NCI-H2227 (cell line): ENCODE measurements around the gene AGER.
"Not testable (repeated sequence)": the region's sequence is repeated elsewhere in the genome, so short reads cannot be mapped to it uniquely, and the experiment has no call there.

Experiments used
- DNase-seq: peaks from one replicate; lab custom pipeline; 2025; ENCODE audit not compliant: unreplicated experiment; lab: John Stamatoyannopoulos, UW

The AGER gene

GRCh38 chr6:32184084-32184640 lies at the start of gene AGER:
AGER (minus strand) TSS chr6:32184253; CDS start chr6:32184222, 31 bp downstream.
- DNase-seq, result no peak

DNA sequence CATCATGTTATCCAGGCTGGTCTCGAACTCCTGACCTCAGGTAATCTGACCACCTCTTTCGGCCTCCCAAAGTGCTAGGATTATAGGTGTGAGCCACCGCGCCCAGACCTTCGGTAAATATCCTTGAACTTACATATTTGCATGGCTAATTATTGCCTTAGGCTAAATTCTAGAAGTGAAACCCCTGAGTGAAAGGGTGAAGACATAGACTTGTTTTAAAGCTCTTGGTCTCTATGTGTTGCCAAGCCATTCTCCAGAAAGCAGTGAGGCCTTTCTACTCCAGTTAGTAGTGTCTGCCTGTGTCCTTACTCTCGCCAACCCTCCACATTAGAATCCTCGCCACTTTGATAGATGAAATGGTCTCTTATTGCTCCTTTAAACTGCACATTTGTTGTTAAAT lies 42.4 kb upstream of the AGER start:
- DNase-seq, result no peak

DNA sequence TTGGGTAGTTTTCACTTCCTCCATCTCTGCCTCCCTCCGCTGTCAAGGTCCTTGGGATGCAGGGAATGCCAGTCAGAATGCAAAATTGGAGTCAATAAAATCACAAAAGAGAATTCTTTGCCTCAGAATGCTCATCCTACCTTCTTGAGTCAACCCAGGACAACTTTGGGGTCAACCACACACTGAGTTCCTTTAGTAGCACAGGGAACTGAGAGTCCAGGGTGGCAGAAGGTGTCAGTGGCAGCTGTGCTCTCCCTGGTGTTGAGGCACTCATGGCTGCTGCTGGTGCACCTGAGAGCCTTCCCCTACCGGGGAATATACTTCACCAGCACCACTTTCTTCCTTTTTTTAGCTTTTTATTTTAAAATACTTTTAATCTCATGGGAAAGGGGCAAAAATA lies 40.6 kb upstream of the AGER start:
- no peak for DNase-seq

- DNase-seq, result no peak
Measured at GRCh38 chr6:32223258-32224235, 39.5 kb upstream of the AGER start, which contains the start of gene NOTCH4. NOTCH4 (minus strand) TSS chr6:32224067; CDS start chr6:32223928, 139 bp downstream.

- no peak for DNase-seq
Measured at GRCh38 chr6:32222333-32223230, 38.5 kb upstream of the AGER start.

DNA sequence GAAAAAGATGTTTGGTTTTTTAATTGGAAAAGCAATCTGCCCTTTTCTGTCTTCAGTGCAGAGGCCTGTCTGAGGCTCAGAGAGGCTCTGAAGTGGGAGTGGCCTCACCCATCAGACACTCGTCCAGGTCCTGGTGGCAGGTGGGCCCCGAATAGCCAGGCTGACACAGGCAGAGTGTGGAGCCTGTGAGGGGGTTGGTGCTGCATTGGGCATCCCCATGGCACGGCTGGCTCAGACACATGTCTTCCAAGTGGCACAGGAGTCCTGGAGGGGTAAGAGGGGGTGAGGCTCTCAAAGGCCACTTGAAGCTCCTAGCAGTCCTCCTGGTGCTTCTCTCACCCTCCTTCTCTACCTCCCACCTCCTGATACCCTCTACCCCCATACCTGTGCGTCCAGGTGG lies 36.0 kb upstream of the AGER start:
- DNase-seq, result no peak

GRCh38 chr6:32218167-32218566 lies 34.1 kb upstream of the AGER start:
- no peak for DNase-seq

- DNase-seq, result no peak
Measured at GRCh38 chr6:32216998-32217397, 32.9 kb upstream of the AGER start.

DNA sequence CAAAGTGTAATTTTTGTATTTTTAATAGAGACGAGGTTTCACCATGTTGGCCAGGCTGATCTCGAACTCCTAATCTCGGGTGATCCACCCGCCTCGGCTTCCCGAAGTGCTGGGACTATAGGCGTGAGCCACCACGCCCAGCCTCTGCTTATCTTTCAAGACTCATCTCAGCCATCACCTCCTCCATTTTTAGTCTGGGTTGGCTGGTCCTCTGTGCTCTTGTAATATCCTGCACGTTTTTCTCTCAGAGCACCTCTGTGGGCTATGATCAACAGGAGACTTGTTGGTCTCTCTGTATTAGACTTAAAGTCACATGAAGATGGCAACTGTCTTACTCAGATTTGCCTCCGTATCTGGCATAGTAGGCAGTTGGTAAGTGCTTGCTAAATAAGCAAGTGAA lies 32.2 kb upstream of the AGER start:
- DNase-seq, result no peak

DNA sequence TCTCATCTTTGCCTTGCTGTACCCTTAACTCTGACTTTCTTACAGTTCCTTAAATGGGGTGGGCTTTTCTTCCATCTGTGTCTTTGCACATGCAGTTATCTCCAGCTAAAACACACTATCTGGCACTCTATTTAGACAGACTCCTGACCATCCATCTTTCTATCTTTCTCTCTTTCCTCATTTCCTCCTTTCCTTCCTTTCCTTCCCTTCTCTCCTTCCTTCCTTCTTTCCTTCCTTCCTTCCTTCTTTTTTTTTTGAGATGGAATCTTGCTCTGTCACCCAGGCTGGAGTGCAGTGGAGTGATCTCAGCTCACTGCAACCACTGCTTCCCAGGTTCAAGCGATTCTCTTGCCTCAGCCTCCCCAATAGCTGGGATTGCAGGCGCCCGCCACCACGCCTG lies 31.6 kb upstream of the AGER start:
- DNase-seq, result no peak

DNA sequence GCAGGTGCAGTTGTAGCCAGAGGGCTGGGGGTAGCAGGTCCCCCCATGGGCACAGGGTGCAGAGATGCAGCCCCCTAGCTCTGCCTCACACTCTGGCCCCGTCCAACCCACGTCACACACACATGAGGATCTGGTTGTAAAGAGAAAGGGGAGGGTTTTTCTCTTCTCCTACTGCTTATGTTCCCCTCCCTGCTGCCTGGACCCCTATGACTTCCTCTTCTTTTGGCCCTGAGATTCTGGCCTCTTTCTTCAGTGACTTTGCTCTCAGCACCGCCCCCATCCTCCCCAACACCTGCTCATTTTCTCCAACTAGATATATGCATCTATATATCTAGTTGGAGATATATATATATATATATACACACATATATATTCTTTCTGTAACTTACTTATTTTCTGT lies 30.1 kb upstream of the AGER start:
- no peak for DNase-seq

DNA sequence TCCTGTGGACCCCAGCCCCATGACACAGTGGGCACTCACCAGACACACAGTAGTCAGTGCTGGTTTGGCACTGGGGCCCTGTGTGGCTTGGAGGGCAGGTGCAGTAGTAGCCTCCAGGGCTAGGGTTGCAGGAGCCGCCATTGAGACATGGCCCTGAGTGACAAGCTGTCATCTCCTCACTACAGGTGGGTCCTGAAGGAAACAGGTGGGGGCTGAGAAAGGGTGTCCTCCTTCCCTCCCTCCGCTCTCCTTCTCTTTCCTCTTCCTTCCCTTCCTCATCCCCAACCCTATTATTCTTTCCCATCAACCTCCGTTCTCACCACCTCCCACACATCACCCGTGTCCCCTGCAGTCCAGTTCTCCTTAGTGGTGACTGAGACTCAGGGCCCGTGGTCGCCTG lies 29.6 kb upstream of the AGER start:
- DNase-seq, result no peak

DNA sequence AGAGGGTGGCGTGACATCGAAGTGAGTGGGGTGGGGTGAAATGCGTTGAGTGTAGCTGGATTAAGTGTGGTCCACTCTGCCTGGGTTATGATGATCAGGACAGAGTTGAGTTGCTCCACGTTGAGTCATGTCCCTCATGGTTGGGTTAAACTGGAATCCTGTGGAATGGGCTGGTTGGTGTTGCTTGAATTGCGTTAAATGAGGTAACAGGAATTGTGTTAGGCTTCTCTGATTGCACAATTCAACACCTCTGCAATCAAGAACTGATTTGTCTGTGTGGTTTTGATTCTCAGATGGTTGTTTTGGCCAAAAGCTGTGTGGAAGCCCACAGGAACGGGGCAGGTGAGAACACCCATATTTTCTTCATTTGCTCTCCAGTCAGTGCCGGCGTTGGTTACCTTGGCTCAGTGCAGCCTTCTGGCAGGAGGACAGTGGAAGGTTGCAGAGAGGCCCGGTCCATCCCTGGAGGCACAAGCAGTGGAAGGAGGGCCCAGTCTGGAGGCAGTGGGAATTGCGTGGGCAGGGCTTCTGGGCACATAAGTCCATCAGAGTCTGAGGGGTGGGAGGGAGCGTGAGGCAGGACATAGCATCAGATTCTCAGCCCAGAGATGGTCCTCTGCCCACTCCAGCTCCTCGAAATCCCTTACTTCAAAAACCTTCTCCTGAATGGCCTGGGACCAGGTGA lies 28.2 kb upstream of the AGER start:
- no peak for DNase-seq

DNA sequence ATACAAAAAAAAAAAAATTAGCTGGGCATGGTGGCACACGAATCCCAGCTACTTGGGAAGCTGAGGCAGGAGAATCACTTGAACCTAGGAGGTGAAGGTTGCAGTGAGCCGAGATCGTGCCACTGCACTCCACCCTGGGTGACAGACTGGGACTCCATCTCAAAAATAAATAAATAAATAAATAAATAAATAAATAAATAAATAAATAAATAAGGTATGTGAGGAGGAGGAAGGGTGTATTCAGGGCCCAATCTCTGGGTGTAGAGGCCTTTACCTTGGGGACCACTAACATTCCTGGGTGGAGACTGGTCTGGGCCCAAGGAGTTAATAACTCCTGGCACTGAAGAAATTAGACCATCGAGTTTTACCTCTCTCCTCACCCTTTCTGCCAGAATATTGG lies 27.4 kb upstream of the AGER start:
- not testable (repeated sequence) for DNase-seq

GRCh38 chr6:32210191-32210601 lies 26.1 kb upstream of the AGER start:
- DNase-seq, result no peak

DNA sequence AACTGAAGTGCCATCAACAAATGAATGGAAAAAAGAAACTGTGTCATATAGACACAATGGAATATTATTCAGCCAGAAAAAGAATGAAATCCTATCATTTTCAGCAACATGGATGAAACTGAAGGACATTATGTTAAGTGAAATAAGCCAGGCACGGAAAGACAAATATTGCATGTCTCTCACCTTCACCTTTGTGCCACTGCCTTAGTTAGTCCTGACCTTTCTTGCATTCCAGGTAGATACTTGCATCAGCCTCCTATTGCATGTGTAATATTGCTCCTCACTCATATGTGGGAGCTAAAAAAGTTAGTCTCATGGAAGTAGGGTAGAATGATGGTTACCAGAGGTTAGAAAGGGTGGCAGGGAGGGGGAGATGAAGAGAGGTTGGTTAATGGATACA lies 24.9 kb upstream of the AGER start:
- no peak for DNase-seq

DNA sequence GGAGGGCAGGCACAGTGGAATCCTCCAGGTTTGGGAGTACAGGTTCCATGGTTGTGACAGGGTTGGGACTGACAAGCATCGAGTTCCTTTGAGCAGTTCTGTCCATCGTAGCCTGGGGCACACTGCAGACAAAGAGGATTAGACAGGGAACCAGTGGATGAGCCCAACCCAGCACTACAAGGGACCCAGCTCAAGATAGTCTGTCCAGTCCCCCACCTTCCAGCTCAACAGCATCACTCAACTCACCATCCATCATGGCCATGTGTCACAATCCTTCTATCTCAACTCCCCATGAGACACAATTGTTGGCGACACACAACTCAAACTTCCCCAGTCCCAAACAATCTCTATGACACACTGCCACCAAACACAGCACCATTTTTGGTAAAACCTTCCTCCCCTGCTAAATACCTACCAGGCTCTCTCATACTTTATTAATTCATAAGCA lies 20.2 kb upstream of the AGER start:
- DNase-seq, result no peak

DNA sequence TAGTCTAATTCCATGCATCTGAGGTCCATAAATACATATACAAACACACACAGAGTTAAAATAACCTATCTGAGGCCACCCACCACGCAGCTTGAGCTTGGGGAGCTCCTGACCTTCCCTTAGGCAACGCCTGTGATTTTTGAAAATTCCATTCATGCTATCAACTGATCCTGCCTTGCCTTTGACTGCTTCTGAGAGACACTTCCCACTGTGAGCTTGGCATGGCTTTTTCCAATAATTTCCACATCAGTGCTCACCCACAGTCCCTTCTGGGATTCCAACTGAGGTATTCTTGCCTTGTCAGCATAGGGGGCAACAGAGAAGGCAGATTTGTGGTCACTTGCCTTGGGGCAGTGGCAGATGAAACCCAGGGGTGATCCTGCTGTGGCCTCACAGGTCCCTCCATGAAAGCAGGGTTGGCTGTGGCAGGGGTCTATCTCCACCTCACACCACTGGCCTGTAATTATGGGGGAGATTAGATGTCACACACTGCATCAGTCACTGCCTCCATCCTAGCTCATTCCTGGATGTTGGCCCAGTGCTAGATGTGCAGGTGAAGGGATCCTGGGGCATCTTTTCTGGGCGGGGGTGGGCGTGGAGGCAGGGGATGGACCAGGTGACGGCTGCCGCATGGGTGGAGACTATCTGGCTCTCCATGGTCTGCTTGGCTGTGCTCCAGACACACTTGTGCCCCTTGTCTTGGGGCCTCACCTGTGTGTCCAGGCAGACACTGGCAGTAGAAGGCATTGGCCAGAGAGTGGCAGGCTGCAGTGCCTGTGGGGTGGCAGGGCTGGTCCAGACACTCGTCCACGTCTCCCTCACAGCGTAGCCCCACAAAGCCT lies 19.6 kb upstream of the AGER start:
- no peak for DNase-seq

GRCh38 chr6:32202186-32202585 lies 18.1 kb upstream of the AGER start:
- no peak for DNase-seq
